IMR-90 (cell line): Measurements from ENCODE around the gene PPP2R5A. TPM values are rescaled to one million over a fixed set of nuclear protein-coding genes. Genes with fewer than 3 reads are reported as not detected.

Source experiments
- ATAC-seq: fragments of 200-7000 bp; cut with Tn5 transposase; 2 replicates; pipeline ENCODE4 v1.9.1; 2020; ENCODE audit warnings: low read depth, mild to moderate bottlenecking, moderate library complexity
- BruUV-seq: library from RNA; stranded (reverse); fragments of 400-500 nt; replicated peaks from 2 replicates; lab custom pipeline; 2021; lab: Mats Ljungman, UMichigan
- CTCF ChIA-PET: fragments of 300-600 bp; formaldehyde crosslinking; extraction: SDS; loops from one replicate; lab custom pipeline; 2021; ENCODE audit warnings: antibody characterized with exemption; lab: Yijun Ruan, JAX
- POLR2A ChIA-PET: fragments of 300-600 bp; sonication (Branson Sonifier 250); formaldehyde crosslinking; loops from one replicate; lab custom pipeline; 2022; ENCODE audit warnings: antibody characterized with exemption; ENCODE audit not compliant: unreplicated experiment; lab: Charles Lee
- DNase-seq: peaks from one replicate; pipeline ENCODE4 v3.0.0; 2013
- H2AFZ ChIP-seq: replicated peaks from 2 replicates; pipeline ENCODE3; 2013; ENCODE audit warnings: low read length, mild to moderate bottlenecking; ENCODE audit not compliant: poor library complexity
- H2AK5ac ChIP-seq: 2 replicates; pipeline ENCODE4 v1.6.1; 2013; ENCODE audit warnings: low read depth, low read length, inconsistent platforms
- H2AK9ac ChIP-seq: replicated peaks from 2 replicates; pipeline ENCODE3; 2013; ENCODE audit warnings: mild to moderate bottlenecking, low read depth, low read length, moderate library complexity; ENCODE audit not compliant: poor library complexity
- H2BK120ac ChIP-seq: 2 replicates; pipeline ENCODE4 v1.6.1; 2013; ENCODE audit warnings: low read depth, low read length, inconsistent platforms
- H2BK15ac ChIP-seq: 3 replicates; pipeline ENCODE4 v1.6.1; 2013; ENCODE audit warnings: low read depth, low read length, inconsistent platforms
- H2BK20ac ChIP-seq: 2 replicates; pipeline ENCODE4 v1.6.1; 2013; ENCODE audit warnings: low read depth, mild to moderate bottlenecking, inconsistent platforms, low read length, moderate library complexity
- H2BK5ac ChIP-seq: 2 replicates; pipeline ENCODE4 v1.6.1; 2013; ENCODE audit warnings: mild to moderate bottlenecking, low read depth, low read length, inconsistent platforms; ENCODE audit not compliant: poor library complexity, severe bottlenecking
- H3K14ac ChIP-seq: replicated peaks from 2 replicates; pipeline ENCODE4 v1.6.1; 2013; ENCODE audit warnings: low read depth, low read length, inconsistent platforms
- H3K18ac ChIP-seq: 2 replicates; pipeline ENCODE4 v1.6.1; 2013; ENCODE audit warnings: low read depth, low read length, control low read depth
- H3K23ac ChIP-seq: 2 replicates; pipeline ENCODE4 v1.6.1; 2013; ENCODE audit warnings: low read depth, low read length, inconsistent platforms
- H3K27ac ChIP-seq: 2 replicates; pipeline ENCODE4 v1.5.1; 2013; ENCODE audit warnings: mild to moderate bottlenecking, control low read depth, low read length; ENCODE audit not compliant: insufficient read depth
- H3K27me3 ChIP-seq: 2 replicates; pipeline ENCODE4 v1.6.1; 2013; ENCODE audit warnings: low read length; ENCODE audit not compliant: control insufficient read depth, insufficient read depth
- H3K36me3 ChIP-seq: 2 replicates; pipeline ENCODE4 v1.6.1; 2013; ENCODE audit warnings: low read length, mixed read lengths; ENCODE audit not compliant: control insufficient read depth, insufficient read depth
- H3K4ac ChIP-seq: 2 replicates; pipeline ENCODE4 v1.6.1; 2013; ENCODE audit warnings: low read depth, low read length, inconsistent platforms
- H3K4me1 ChIP-seq: 2 replicates; pipeline ENCODE4 v1.6.1; 2013; ENCODE audit warnings: low read length, mixed read lengths; ENCODE audit not compliant: control insufficient read depth, insufficient read depth
- H3K4me2 ChIP-seq: 2 replicates; pipeline ENCODE4 v1.6.1; 2013; ENCODE audit warnings: low read depth, mild to moderate bottlenecking, control low read depth, low read length, moderate library complexity
- H3K4me3 ChIP-seq: 2 replicates; pipeline ENCODE4 v1.5.1; 2013; ENCODE audit warnings: low read depth, mild to moderate bottlenecking, control low read depth, low read length, moderate library complexity; ENCODE audit not compliant: insufficient read depth
- H3K56ac ChIP-seq: 2 replicates; pipeline ENCODE4 v1.6.1; 2013; ENCODE audit warnings: low read length, inconsistent platforms; ENCODE audit not compliant: insufficient read depth; ENCODE audit errors: extremely low read depth
- H3K79me1 ChIP-seq, 2 experiments: 2 replicates each; pipeline ENCODE4 v1.6.1; 2013; ENCODE audit warnings: low read length in 2 of 2, inconsistent platforms in 1 of 2, low read depth in 1 of 2
- H3K9ac ChIP-seq: 2 replicates; pipeline ENCODE4 v1.6.1; 2013; ENCODE audit warnings: low read depth, low read length, control low read depth
- H3K9me1 ChIP-seq: 2 replicates; pipeline ENCODE4 v1.6.1; 2013; ENCODE audit warnings: low read length, inconsistent platforms; ENCODE audit not compliant: insufficient read depth
- H3K9me3 ChIP-seq: 2 replicates; pipeline ENCODE4 v1.6.1; 2013; ENCODE audit warnings: low read length; ENCODE audit not compliant: control insufficient read depth, insufficient read depth
- H4K20me1 ChIP-seq: 2 replicates; pipeline ENCODE4 v1.6.1; 2013; ENCODE audit warnings: low read length, inconsistent platforms; ENCODE audit not compliant: insufficient read depth
- H4K5ac ChIP-seq: 2 replicates; pipeline ENCODE4 v1.6.1; 2013; ENCODE audit warnings: mild to moderate bottlenecking, low read depth, low read length, control low read depth
- H4K8ac ChIP-seq, 2 experiments: 2 replicates each; pipeline ENCODE4 v1.6.1; 2013; ENCODE audit warnings: low read depth in 2 of 2, low read length in 2 of 2, control low read depth in 1 of 2, inconsistent platforms in 1 of 2
- H4K91ac ChIP-seq: 2 replicates; pipeline ENCODE4 v1.6.1; 2013; ENCODE audit warnings: low read depth, low read length, inconsistent platforms; ENCODE audit not compliant: insufficient read depth
- BHLHE40 ChIP-seq: fragments of 150-350 bp; IDR thresholded peaks from 2 replicates; pipeline ENCODE4 v1.6.1; 2016; ENCODE audit warnings: mild to moderate bottlenecking, low read depth, low read length
- CEBPB ChIP-seq: IDR thresholded peaks from 2 replicates; pipeline ENCODE4 v1.6.1; 2012; ENCODE audit warnings: low read depth, low read length, improper control_type of control experiment
- CHD1 ChIP-seq: IDR thresholded peaks from 2 replicates; pipeline ENCODE4 v1.6.1; 2012; ENCODE audit warnings: low read depth, low read length, improper control_type of control experiment
- CTCF ChIP-seq: conservative IDR thresholded peaks from 2 replicates; pipeline ENCODE4 v1.5.1; 2012; ENCODE audit warnings: mild to moderate bottlenecking, low read depth, low read length, improper control_type of control experiment
- ELK1 ChIP-seq: fragments of 150-350 bp; IDR thresholded peaks from 2 replicates; pipeline ENCODE4 v1.6.1; 2016; ENCODE audit warnings: low read depth, mild to moderate bottlenecking, low read length, moderate library complexity, borderline replicate concordance
- FOS ChIP-seq: fragments of 150-350 bp; IDR thresholded peaks from 2 replicates; pipeline ENCODE4 v1.6.1; 2016; ENCODE audit warnings: low read depth, low read length
- MAFK ChIP-seq: IDR thresholded peaks from 2 replicates; pipeline ENCODE4 v1.6.1; 2012; ENCODE audit warnings: low read depth, low read length, improper control_type of control experiment
- MAZ ChIP-seq: IDR thresholded peaks from 2 replicates; pipeline ENCODE4 v1.6.1; 2012; ENCODE audit warnings: low read depth, mild to moderate bottlenecking, low read length, improper control_type of control experiment, moderate library complexity, borderline replicate concordance
- MXI1 ChIP-seq: IDR thresholded peaks from 2 replicates; pipeline ENCODE4 v1.6.1; 2012; ENCODE audit warnings: low read depth, mild to moderate bottlenecking, low read length, moderate library complexity, borderline replicate concordance
- NFE2L2 ChIP-seq: fragments of 150-350 bp; IDR thresholded peaks from 2 replicates; pipeline ENCODE4 v1.6.1; 2016; ENCODE audit warnings: low read depth, mild to moderate bottlenecking, low read length
- POLR2A ChIP-seq: IDR thresholded peaks from 2 replicates; pipeline ENCODE4 v1.6.1; 2012; ENCODE audit warnings: mild to moderate bottlenecking, low read depth, low read length
- RAD21 ChIP-seq: IDR thresholded peaks from 2 replicates; pipeline ENCODE4 v1.6.1; 2012; ENCODE audit warnings: low read length, improper control_type of control experiment
- RCOR1 ChIP-seq: IDR thresholded peaks from 2 replicates; pipeline ENCODE4 v1.6.1; 2012; ENCODE audit warnings: mild to moderate bottlenecking, low read length, improper control_type of control experiment; ENCODE audit not compliant: insufficient replicate concordance
- RFX5 ChIP-seq: IDR thresholded peaks from 2 replicates; pipeline ENCODE4 v1.8.0; 2012; ENCODE audit warnings: low read depth, mild to moderate bottlenecking, low read length, moderate library complexity
- SMC3 ChIP-seq: fragments of 150-350 bp; IDR thresholded peaks from 2 replicates; pipeline ENCODE4 v1.6.1; 2016; ENCODE audit warnings: low read depth, mild to moderate bottlenecking, antibody characterized with exemption, low read length, moderate library complexity
- USF2 ChIP-seq: fragments of 150-350 bp; IDR thresholded peaks from 2 replicates; pipeline ENCODE4 v1.6.1; 2017; ENCODE audit warnings: mild to moderate bottlenecking, antibody characterized with exemption, low read length, low read depth
- WGBS, 2 experiments: methylation state at CpG; one replicate each; pipeline versions ENCODE4 v1.1.5 to v1.1.7; 2013; ENCODE audit warnings: missing lambda C conversion rate in 2 of 2; ENCODE audit not compliant: insufficient read length in 1 of 2; ENCODE audit errors: extremely low coverage in 2 of 2; 5-methylcytosine and 5-hydroxymethylcytosine counted together
- dilution Hi-C: fragments of 300-500 bp; cut with HindIII; formaldehyde crosslinking; loops from one replicate; pipeline ENCODE4 v1.14.3; 2018; ENCODE audit warnings: low sequenced_read_pairs; ENCODE audit not compliant: unreplicated experiment
- in situ Hi-C: fragments of 300-500 bp; cut with MboI; formaldehyde crosslinking; loops from 3 replicates; pipeline ENCODE4 v1.14.3; 2019; ENCODE audit warnings: low sequenced_read_pairs, inconsistent platforms, mixed read lengths
- intact Hi-C: fragments of 100-400 bp; cut with micrococcal nuclease; formaldehyde crosslinking; loops from 2 replicates; pipeline ENCODE4 v1.10.0; 2022
- polyA plus RNA-seq, 3 experiments: library from polyadenylated mRNA; depleted of rRNA; stranded (reverse); fragments of >200 nt; gene quantifications; 2 replicates each; pipeline ENCODE4 v1.2.3, GENCODE V29; 2012; ENCODE audit warnings: low replicate concordance in 1 of 3
- total RNA-seq: library from RNA; depleted of rRNA; stranded (reverse); fragments of >200 nt; gene quantifications from 2 replicates; pipeline ENCODE4 v1.2.3, GENCODE V29; 2012

Gene PPP2R5A
- total and polyA plus RNA-seq, 2 of the 4 experiments (the other 2 are of a cell fraction) = 8.4 to 12.6 TPM

GRCh38 chr1:212247179-212247721, 38.0 kb upstream of the PPP2R5A start:
- Histone ChIP-seq H4K91ac (no peak overlapping the region), H3K4me3 (no peak overlapping the region), H3K36me3 (no peaks in the 10 kb centered on the region), H4K20me1 (no peaks in the 10 kb centered on the region), H2BK120ac (0 out of 2 replicates have a peak overlapping the region, but pooled peaks have one; percentile 7), H4K8ac (no peak overlapping the region), H4K5ac (no peak overlapping the region), H3K9me1 (no peaks in the 10 kb centered on the region), H3K14ac (no peak overlapping the region), H2AFZ (no peak overlapping the region), H3K18ac (no peak overlapping the region), H3K4me1 (peaks cover 4% of the 10 kb centered on the region; the same call in 1 of the 2 replicates), H3K27ac (no peak overlapping the region), H2BK15ac (no peak overlapping the region), H2AK5ac (no peak overlapping the region), H3K9ac (no peak overlapping the region), H2BK20ac (0 out of 2 replicates have a peak overlapping the region, but pooled peaks have one; percentile 8), H3K56ac (no peak overlapping the region), H3K23ac (0 out of 2 replicates have a peak overlapping the region, but pooled peaks have one; percentile 29), H3K4me2 (peak overlapping the region; percentile 4), H3K79me1 (no peaks in the 10 kb centered on the region), H3K9me3 (no peaks in the 10 kb centered on the region), H2BK5ac (no peak overlapping the region), H3K27me3 (no peaks in the 10 kb centered on the region; the same call in 1 of the 2 replicates), H3K4ac (no peak overlapping the region), H2AK9ac (no peak overlapping the region)
- no CpG with 5 or more reads among the region's 8 CpGs for whole genome bisulfite sequencing, 2 experiments
- peak; percentile 93 for ATAC-seq
- CTCF ChIA-PET = interaction anchor here (1.5 kb wide), 1 partner anchor 22 kb away, joined by 3 read pairs; no protein-coding TSS in a partner anchor
- BruUV-seq = no TSS peak
- DNase-seq = peak; percentile 79
- in situ Hi-C loops = no loop called here
- intact Hi-C loops = no loop called here
- POLR2A ChIA-PET = interaction anchor here (0.6 kb wide), 1 partner anchor 56 kb away, joined by 5 read pairs; no protein-coding TSS in a partner anchor
- TF ChIP-seq CTCF (no peak), POLR2A (no peak), ELK1 (no peak), MAZ (no peak), RAD21 (no peak), RFX5 (no peak), MXI1 (no peak), NFE2L2 (no peak), USF2 (no peak), CHD1 (no peak), CEBPB (no peak), SMC3 (no peak), MAFK (no peak), RCOR1 (no peak), FOS (no peak), BHLHE40 (no peak)
- dilution Hi-C loops = no loop called here
